Left lung (tissue), 10 donors: ENCODE results near the gene PLCL1. TPM values are rescaled to one million over a fixed set of nuclear protein-coding genes. Genes with fewer than 3 reads are reported as not detected.

Experiments used
- ATAC-seq: fragments of 200-7000 bp; cut with Tn5 transposase; one replicate; pipeline ENCODE4 v1.9.1; 2020; ENCODE audit warnings: moderate library complexity
- DNase-seq, 4 donors: peaks; one replicate each; pipeline ENCODE4 v3.0.0-alpha.2; 2013 to 2020
- H3K27ac ChIP-seq, 2 donors: fragments of 200-600 bp; sonication (generic) in 1 of 2; one replicate each; pipeline versions ENCODE4 v1.5.0 to v1.8.0; 2020 to 2021
- H3K27me3 ChIP-seq, 2 donors: fragments of 200-600 bp; sonication (generic) in 1 of 2; one replicate each; pipeline versions ENCODE4 v1.5.0 to v1.8.0; 2020 to 2021
- H3K36me3 ChIP-seq, 2 donors: fragments of 200-600 bp; sonication (generic) in 1 of 2; one replicate each; pipeline versions ENCODE4 v1.5.0 to v1.8.0; 2020 to 2021
- H3K4me1 ChIP-seq, 2 donors: fragments of 200-600 bp; one replicate each; pipeline ENCODE4 v1.8.0; 2021
- H3K4me3 ChIP-seq, 2 donors: fragments of 200-600 bp; sonication (generic) in 1 of 2; one replicate each; pipeline versions ENCODE4 v1.5.0 to v1.8.0; 2020 to 2021; ENCODE audit warnings: mild to moderate bottlenecking in 1 of 2
- H3K9me3 ChIP-seq, 2 donors: fragments of 200-600 bp; sonication (generic) in 1 of 2; one replicate each; pipeline versions ENCODE4 v1.5.0 to v1.8.0; 2020 to 2021
- intact Hi-C, 2 donors: fragments of 100-400 bp; cut with DNase I; formaldehyde crosslinking; loops; one replicate each; pipeline versions ENCODE4 v1.11.2 to v1.14.2; 2022
- polyA plus RNA-seq, 6 donors: library from polyadenylated mRNA; unstranded; fragments of 120-200 nt; gene quantifications; one replicate each; pipeline ENCODE4 v1.2.1, GENCODE V29; 2013; ENCODE audit not compliant: insufficient read length in 6 of 6
- total RNA-seq, 2 donors: library from RNA; stranded (reverse); fragmentation: NEBNext Ultra II Directional; extraction: Animal tissue kit (Norgen Biotek cat#: 25700); gene quantifications; one replicate each; pipeline ENCODE4 v1.2.1, GENCODE V29; 2021
- TF ChIP-seq, protein P1 (sequence below), 2 donors: fragments of 200-600 bp; sonication (generic) in 1 of 2; IDR thresholded peaks; one replicate each; pipeline versions ENCODE4 v1.5.0 to v1.8.0; 2021; ENCODE audit warnings: antibody characterized with exemption in 2 of 2
- donor health status: DM: no; HTN: yes; CAD: no.
- donor health status: DM: no; HTN: no; CAD: no.

PLCL1 gene
- total and polyA plus RNA-seq, 8 donors, result 3.4 to 15.3 (median 10.3) TPM

DNA sequence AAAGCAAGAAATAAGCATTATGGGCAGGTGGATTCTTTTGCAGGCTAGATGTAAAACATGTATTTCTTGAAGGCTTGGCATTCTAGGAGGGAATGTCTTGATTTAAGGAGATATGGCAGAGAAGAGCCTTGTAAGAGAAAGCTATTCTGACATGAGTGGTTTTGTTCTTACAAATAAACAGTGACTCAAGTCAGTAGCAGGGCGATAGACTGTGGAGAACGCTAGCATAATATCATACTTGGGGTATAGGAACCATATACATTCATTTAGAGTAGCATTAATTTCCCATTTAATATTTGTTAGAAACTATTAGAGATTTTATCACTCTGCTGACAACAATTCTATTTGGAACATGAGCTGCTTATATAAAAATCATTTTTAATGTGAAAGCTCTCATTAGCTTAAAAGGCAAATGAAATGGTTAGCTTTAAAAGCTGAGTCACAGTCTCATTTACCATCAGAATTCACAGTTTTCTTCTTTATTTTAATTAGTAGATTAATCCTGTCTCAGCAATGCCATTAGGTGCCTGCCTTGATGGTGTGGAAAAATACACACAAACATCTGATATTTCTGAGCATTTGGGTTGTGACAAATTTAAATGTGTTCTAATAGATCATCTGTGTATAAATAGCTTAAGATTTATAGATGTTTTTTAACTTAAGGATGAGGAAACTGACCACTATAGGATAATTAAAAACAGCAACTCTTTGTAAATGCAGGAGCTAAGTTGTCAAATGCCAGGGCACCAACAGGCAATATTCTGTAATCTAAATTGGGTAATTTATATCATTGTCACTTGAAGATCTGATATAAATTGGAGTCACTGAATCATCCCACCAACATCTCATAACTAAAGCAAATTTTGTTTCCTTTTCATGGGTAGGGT is 276.7 kb downstream of the PLCL1 start:
- no peak overlapping the region for H3K27ac ChIP-seq
- DNase-seq, result no peak
- no peaks in the 10 kb centered on the region for H3K36me3 ChIP-seq
- no peak for ATAC-seq
- H3K4me1 ChIP-seq, result no peaks in the 10 kb centered on the region
- TF ChIP-seq, protein P1, sequence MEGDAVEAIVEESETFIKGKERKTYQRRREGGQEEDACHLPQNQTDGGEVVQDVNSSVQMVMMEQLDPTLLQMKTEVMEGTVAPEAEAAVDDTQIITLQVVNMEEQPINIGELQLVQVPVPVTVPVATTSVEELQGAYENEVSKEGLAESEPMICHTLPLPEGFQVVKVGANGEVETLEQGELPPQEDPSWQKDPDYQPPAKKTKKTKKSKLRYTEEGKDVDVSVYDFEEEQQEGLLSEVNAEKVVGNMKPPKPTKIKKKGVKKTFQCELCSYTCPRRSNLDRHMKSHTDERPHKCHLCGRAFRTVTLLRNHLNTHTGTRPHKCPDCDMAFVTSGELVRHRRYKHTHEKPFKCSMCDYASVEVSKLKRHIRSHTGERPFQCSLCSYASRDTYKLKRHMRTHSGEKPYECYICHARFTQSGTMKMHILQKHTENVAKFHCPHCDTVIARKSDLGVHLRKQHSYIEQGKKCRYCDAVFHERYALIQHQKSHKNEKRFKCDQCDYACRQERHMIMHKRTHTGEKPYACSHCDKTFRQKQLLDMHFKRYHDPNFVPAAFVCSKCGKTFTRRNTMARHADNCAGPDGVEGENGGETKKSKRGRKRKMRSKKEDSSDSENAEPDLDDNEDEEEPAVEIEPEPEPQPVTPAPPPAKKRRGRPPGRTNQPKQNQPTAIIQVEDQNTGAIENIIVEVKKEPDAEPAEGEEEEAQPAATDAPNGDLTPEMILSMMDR (IDR thresholded peaks at IDR 0.05), result no peak
- no peaks in the 10 kb centered on the region for H3K27me3 ChIP-seq
- intact Hi-C loops, result no loop called here
- no peaks in the 10 kb centered on the region for H3K9me3 ChIP-seq
- H3K4me3 ChIP-seq, result no peak overlapping the region

DNA sequence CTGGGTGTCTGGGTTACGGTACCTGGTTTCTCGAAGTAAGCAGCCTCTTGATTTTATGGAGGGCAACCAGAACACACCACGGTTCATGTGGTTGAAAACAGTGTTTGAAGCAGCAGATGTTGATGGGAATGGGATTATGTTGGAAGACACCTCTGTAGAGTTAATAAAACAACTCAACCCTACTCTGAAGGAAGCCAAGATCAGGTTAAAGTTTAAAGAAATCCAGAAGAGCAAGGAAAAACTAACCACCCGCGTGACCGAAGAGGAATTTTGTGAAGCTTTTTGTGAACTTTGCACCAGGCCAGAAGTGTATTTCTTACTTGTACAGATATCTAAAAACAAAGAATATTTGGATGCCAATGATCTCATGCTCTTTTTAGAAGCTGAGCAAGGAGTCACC is 279.8 kb downstream of the PLCL1 start:
- no peak for ATAC-seq
- Histone ChIP-seq H3K9me3 (no peaks in the 10 kb centered on the region), H3K27me3 (no peaks in the 10 kb centered on the region), H3K4me1 (no peaks in the 10 kb centered on the region), H3K36me3 (no peaks in the 10 kb centered on the region), H3K4me3 (no peak overlapping the region), H3K27ac (no peak overlapping the region)
- intact Hi-C loops, result no loop called here
- TF ChIP-seq, protein P1 (IDR thresholded peaks at IDR 0.05), result no peak
- no peak for DNase-seq

DNA sequence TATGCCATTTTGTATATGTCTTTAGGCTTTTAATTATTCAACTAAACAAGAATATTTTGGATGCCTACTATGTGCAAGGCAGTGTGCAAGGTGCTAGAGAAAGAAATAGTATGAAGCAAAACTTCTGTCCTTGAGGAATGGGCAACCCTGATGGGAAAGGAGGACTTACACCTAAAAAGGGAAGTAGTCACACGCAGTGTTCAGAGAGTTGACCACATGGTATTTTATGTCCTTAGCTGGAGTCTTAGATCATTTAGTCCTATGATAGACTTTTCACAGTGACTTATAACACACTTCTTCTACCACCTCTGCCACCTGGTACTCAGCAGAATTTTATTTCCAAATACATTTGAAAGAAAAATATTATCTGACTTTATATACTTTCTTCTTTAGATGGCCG is 291.6 kb downstream of the PLCL1 start:
- H3K4me1 ChIP-seq, result no peaks in the 10 kb centered on the region
- TF ChIP-seq, protein P1 (IDR thresholded peaks at IDR 0.05), result no peak
- no peaks in the 10 kb centered on the region for H3K36me3 ChIP-seq
- DNase-seq, result no peak
- H3K4me3 ChIP-seq, result no peak overlapping the region
- H3K27ac ChIP-seq, result no peak overlapping the region
- H3K27me3 ChIP-seq, result no peaks in the 10 kb centered on the region
- H3K9me3 ChIP-seq, result no peaks in the 10 kb centered on the region
- intact Hi-C loops, result no loop called here
- no peak for ATAC-seq

DNA sequence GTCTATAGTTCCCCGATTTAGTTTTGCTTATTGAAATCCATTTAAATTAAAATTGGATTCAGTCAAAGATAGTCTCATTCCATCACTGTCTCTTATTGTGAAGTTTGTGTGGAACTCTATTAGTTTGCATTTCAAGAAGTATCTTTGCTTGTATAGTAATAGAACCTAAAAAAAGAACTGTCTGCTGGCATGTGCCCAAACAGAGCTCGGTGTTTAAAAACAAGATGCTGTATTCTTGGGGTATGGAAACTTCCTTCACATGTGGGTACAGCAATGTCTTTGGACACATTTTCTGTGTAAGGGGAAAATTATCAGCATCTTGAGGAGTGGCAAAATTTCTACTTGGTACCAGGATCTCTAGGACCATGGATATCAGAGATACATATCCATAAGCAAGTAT is 292.6 kb downstream of the PLCL1 start:
- Histone ChIP-seq H3K27me3 (no peaks in the 10 kb centered on the region), H3K9me3 (no peaks in the 10 kb centered on the region), H3K4me3 (no peak overlapping the region), H3K36me3 (no peaks in the 10 kb centered on the region), H3K27ac (no peak overlapping the region), H3K4me1 (no peaks in the 10 kb centered on the region)
- DNase-seq, result no peak
- no peak for ATAC-seq
- intact Hi-C loops, result no loop called here
- TF ChIP-seq, protein P1 (IDR thresholded peaks at IDR 0.05), result no peak

DNA sequence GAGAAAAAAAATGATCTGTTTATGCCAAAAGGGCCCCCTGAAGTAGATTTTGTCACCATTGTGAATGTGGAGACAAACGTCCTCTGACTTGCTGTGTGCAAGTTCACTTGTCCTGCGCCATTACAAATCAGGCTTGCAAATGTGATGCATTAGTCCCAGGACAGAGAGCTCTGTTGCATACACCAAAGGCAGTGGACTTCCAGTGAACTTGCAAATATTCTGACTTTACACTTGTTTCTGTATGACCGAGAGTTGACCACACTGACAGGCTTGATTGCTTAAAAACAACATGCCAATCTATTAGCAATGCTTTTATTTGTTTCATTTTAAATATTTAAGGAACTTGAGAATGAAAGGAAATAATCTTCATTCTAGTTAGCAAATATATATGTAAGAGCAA is 293.2 kb downstream of the PLCL1 start:
- no peaks in the 10 kb centered on the region for H3K27me3 ChIP-seq
- no peaks in the 10 kb centered on the region for H3K36me3 ChIP-seq
- TF ChIP-seq, protein P1 (IDR thresholded peaks at IDR 0.05), result no peak
- ATAC-seq (no peak), DNase-seq (no peak)
- H3K27ac ChIP-seq, result no peak overlapping the region
- H3K4me3 ChIP-seq, result no peak overlapping the region
- no peaks in the 10 kb centered on the region for H3K4me1 ChIP-seq
- intact Hi-C loops, result no loop called here
- H3K9me3 ChIP-seq, result no peaks in the 10 kb centered on the region
